GM12878 (cell line): ENCODE measurements around the gene NCOA4. TPM values are rescaled to one million over a fixed set of nuclear protein-coding genes. Genes with fewer than 3 reads are reported as not detected.

Experiments
- ATAC-seq: fragments of 200-7000 bp; cut with Tn5 transposase; 3 replicates; pipeline ENCODE4 v1.9.1; 2020; ENCODE audit warnings: mild to moderate bottlenecking, moderate library complexity
- BruUV-seq: library from RNA; stranded (reverse); fragments of 400-500 nt; replicated peaks from 2 replicates; lab custom pipeline; 2021; lab: Mats Ljungman, UMichigan
- CTCF ChIA-PET: fragments of 300-600 bp; sonication (Branson Sonifier 250); formaldehyde crosslinking; extraction: SDS; loops from one replicate; lab custom pipeline; 2021; ENCODE audit warnings: inconsistent platforms; lab: Yijun Ruan, JAX
- POLR2A ChIA-PET: fragments of 350-600 bp; formaldehyde crosslinking; extraction: SDS; loops from one replicate; lab custom pipeline; 2021; ENCODE audit warnings: inconsistent platforms; lab: Charles Lee
- RAD21 ChIA-PET: fragments of 300-600 bp; sonication (Branson Sonifier 250); formaldehyde crosslinking; loops from one replicate; lab custom pipeline; 2023; ENCODE audit warnings: antibody characterized with exemption; ENCODE audit not compliant: unreplicated experiment; lab: Charles Lee
- SMC1A ChIA-PET: fragments of 300-600 bp; sonication (Branson Sonifier 250); formaldehyde crosslinking; loops from one replicate; lab custom pipeline; 2023; ENCODE audit not compliant: unreplicated experiment, uncharacterized antibody; lab: Charles Lee
- DNase-seq: peaks from one replicate; pipeline ENCODE4 v3.0.0-alpha.2; 2011; ENCODE audit warnings: low read depth, low spot score
- FAIRE-seq: peaks from 3 replicates; lab custom pipeline; 2011; peaks lifted over from hg19 to GRCh38; lab: Jason Lieb, UNC
- H2AFZ ChIP-seq: 2 replicates; pipeline ENCODE4 v1.6.0; 2011; ENCODE audit warnings: low read depth, low read length, control low read depth; ENCODE audit not compliant: control insufficient read depth
- H3K27ac ChIP-seq: 2 replicates; pipeline ENCODE4 v1.5.1; 2011; ENCODE audit warnings: control low read depth; ENCODE audit not compliant: control insufficient read depth, insufficient read depth
- H3K27me3 ChIP-seq, 2 experiments: replicated peaks in 1 of 2; 2 replicates each; pipeline versions ENCODE4 v1.6.0 to v1.6.1; 2011; ENCODE audit warnings: low read length in 1 of 2; ENCODE audit not compliant: control insufficient read depth in 2 of 2, insufficient read depth in 2 of 2
- H3K36me3 ChIP-seq, 2 experiments: 2 replicates each; pipeline ENCODE4 v1.5.1; 2011; ENCODE audit warnings: low read length in 1 of 2; ENCODE audit not compliant: control insufficient read depth in 2 of 2, insufficient read depth in 2 of 2
- H3K4me1 ChIP-seq: 2 replicates; pipeline ENCODE4 v1.6.1; 2011; ENCODE audit warnings: mild to moderate bottlenecking, low read length, moderate library complexity, mixed read lengths; ENCODE audit not compliant: control insufficient read depth, insufficient read depth
- H3K4me2 ChIP-seq: 2 replicates; pipeline ENCODE4 v1.6.0; 2011; ENCODE audit warnings: control low read depth; ENCODE audit not compliant: control insufficient read depth, insufficient read depth
- H3K4me3 ChIP-seq: fragments of 200-600 bp; sonication (generic); 2 replicates; pipeline ENCODE4 v1.5.1; 2016
- H3K79me2 ChIP-seq: 2 replicates; pipeline ENCODE4 v1.6.0; 2011; ENCODE audit warnings: low read length; ENCODE audit not compliant: control insufficient read depth, insufficient read depth
- H3K9ac ChIP-seq: 2 replicates; pipeline ENCODE4 v1.8.0; 2011; ENCODE audit warnings: low read length, control low read depth, mixed read lengths; ENCODE audit not compliant: control insufficient read depth, insufficient read depth
- H3K9me3 ChIP-seq: replicated peaks from 3 replicates; pipeline ENCODE4 v1.5.1; 2011; ENCODE audit warnings: mild to moderate bottlenecking, low read length; ENCODE audit not compliant: control insufficient read depth, insufficient read depth
- H4K20me1 ChIP-seq: 2 replicates; pipeline ENCODE4 v1.6.0; 2011; ENCODE audit not compliant: control insufficient read depth, insufficient read depth
- ELK1 ChIP-seq: IDR thresholded peaks from 2 replicates; pipeline ENCODE4 v1.6.1; 2012; ENCODE audit warnings: low read depth, low read length, improper control_type of control experiment
- RAD51 ChIP-seq: fragments of 450-650 bp; IDR thresholded peaks from 2 replicates; pipeline ENCODE4 v1.6.1; 2016; ENCODE audit warnings: moderate library complexity, mild to moderate bottlenecking, inconsistent platforms
- RB1 ChIP-seq: fragments of 450-650 bp; formaldehyde crosslinking; IDR thresholded peaks from 2 replicates; pipeline ENCODE4 v1.6.1; 2017; ENCODE audit warnings: mild to moderate bottlenecking, borderline replicate concordance
- RBBP5 ChIP-seq: fragments of 200-600 bp; sonication (generic); conservative IDR thresholded peaks from 2 replicates; pipeline ENCODE4 v1.6.1; 2016
- SMARCA5 ChIP-seq: fragments of 450-650 bp; IDR thresholded peaks from 2 replicates; pipeline ENCODE4 v1.6.1; 2017; ENCODE audit warnings: mild to moderate bottlenecking
- ZBTB4 ChIP-seq: fragments of 450-650 bp; formaldehyde crosslinking; IDR thresholded peaks from 2 replicates; pipeline ENCODE4 v1.4.0; 2022; ENCODE audit warnings: mild to moderate bottlenecking, moderate library complexity
- ZNF622 ChIP-seq: fragments of 450-650 bp; IDR thresholded peaks from 2 replicates; pipeline ENCODE4 v1.6.1; 2017; ENCODE audit warnings: mild to moderate bottlenecking, inconsistent platforms
- WGBS: methylation state at CpG from one replicate; pipeline ENCODE4 v1.1.6; 2016; ENCODE audit warnings: low lambda C conversion rate; ENCODE audit not compliant: insufficient replicate concordance, insufficient coverage; ENCODE audit errors: missing lambda C conversion rate; 5-methylcytosine and 5-hydroxymethylcytosine counted together
- in situ Hi-C: fragments of 300-500 bp; cut with MboI; formaldehyde crosslinking; loops from 9 replicates; pipeline ENCODE4 v1.14.3; 2018; ENCODE audit warnings: mixed read lengths
- intact Hi-C: fragments of 100-400 bp; cut with micrococcal nuclease; formaldehyde crosslinking; loops from one replicate; pipeline ENCODE4 v1.14.2; 2022; ENCODE audit not compliant: unreplicated experiment
- polyA plus RNA-seq, 11 experiments: library from polyadenylated mRNA; depleted of rRNA in 4 of 11; unstranded in 6 of 11; stranded (reverse) in 5 of 11; fragments of >200 nt; fragmentation: Nextera tagmentation in 4 of 11; fragmentation: Illumina TruSeq in 1 of 11; extraction: Ambion mirVana in 4 of 11; extraction: Trizol in 1 of 11; gene quantifications; 1 replicate in 1 of 11; 2 replicates in 10 of 11; pipeline versions ENCODE4 v1.2.1 to v1.2.3, GENCODE V29; 2011 to 2016; ENCODE audit warnings: inconsistent platforms in 2 of 11, missing spikeins in 2 of 11, low read depth in 1 of 11
- total RNA-seq, 4 experiments: library from RNA; depleted of rRNA in 3 of 4; stranded (reverse); fragments of >200 nt in 3 of 4; fragmentation: Illumina TruSeq in 1 of 4; extraction: Trizol in 1 of 4; gene quantifications; 2 replicates each; pipeline versions ENCODE4 v1.2.1 to v1.2.3, GENCODE V29; 2013 to 2021
- TF ChIP-seq, protein P1 (sequence below): fragments of 450-650 bp; IDR thresholded peaks from 2 replicates; pipeline ENCODE4 v1.6.1; 2017; ENCODE audit warnings: mild to moderate bottlenecking
- TF ChIP-seq, protein P2 (sequence below): fragments of 450-650 bp; IDR thresholded peaks from 2 replicates; pipeline ENCODE4 v1.6.1; 2014; ENCODE audit warnings: mild to moderate bottlenecking

Gene NCOA4
- total and polyA plus RNA-seq, 10 of the 15 experiments (the other 5 are each of a cell fraction or from before 2014, with no cell fraction given), result 57.5 to 119 (median 100) TPM

GRCh38 chr10:46077731-46078413 lies 47.4 kb upstream of the NCOA4 start (continued):
- TF ChIP-seq ZBTB4 (CRISPR knock-in tag) (no peak), ELK1 (no peak), RAD51 (no peak)
- TF ChIP-seq, protein P1, sequence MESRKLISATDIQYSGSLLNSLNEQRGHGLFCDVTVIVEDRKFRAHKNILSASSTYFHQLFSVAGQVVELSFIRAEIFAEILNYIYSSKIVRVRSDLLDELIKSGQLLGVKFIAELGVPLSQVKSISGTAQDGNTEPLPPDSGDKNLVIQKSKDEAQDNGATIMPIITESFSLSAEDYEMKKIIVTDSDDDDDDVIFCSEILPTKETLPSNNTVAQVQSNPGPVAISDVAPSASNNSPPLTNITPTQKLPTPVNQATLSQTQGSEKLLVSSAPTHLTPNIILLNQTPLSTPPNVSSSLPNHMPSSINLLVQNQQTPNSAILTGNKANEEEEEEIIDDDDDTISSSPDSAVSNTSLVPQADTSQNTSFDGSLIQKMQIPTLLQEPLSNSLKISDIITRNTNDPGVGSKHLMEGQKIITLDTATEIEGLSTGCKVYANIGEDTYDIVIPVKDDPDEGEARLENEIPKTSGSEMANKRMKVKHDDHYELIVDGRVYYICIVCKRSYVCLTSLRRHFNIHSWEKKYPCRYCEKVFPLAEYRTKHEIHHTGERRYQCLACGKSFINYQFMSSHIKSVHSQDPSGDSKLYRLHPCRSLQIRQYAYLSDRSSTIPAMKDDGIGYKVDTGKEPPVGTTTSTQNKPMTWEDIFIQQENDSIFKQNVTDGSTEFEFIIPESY, result no peak

- Histone ChIP-seq H3K4me1 (no peaks in the 10 kb centered on the region), H3K79me2 (no peaks in the 10 kb centered on the region), H3K9ac (no peak overlapping the region), H3K27me3 (no peaks in the 10 kb centered on the region), H4K20me1 (no peaks in the 10 kb centered on the region), H3K36me3 (no peaks in the 10 kb centered on the region), H3K27ac (no peak overlapping the region), H3K4me2 (no peak overlapping the region), H3K4me3 (no peak overlapping the region), H2AFZ (no peak overlapping the region), H3K9me3 (no peaks in the 10 kb centered on the region)
- DNase-seq (no peak), FAIRE-seq (no peak), ATAC-seq (no peak)
- no peak for TF ChIP-seq ZNF622
- no peak for TF ChIP-seq SMARCA5
- no peak for TF ChIP-seq RBBP5
- TF ChIP-seq, protein P2, sequence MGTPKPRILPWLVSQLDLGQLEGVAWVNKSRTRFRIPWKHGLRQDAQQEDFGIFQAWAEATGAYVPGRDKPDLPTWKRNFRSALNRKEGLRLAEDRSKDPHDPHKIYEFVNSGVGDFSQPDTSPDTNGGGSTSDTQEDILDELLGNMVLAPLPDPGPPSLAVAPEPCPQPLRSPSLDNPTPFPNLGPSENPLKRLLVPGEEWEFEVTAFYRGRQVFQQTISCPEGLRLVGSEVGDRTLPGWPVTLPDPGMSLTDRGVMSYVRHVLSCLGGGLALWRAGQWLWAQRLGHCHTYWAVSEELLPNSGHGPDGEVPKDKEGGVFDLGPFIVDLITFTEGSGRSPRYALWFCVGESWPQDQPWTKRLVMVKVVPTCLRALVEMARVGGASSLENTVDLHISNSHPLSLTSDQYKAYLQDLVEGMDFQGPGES, result no peak
- no peak for TF ChIP-seq RB1
- RAD21 ChIA-PET, result no interaction called here
- CTCF ChIA-PET, result no interaction called here
- SMC1A ChIA-PET, result interaction anchor here (0.5 to 1.4 kb wide), 2 partner anchors 14 to 75 kb away, joined by 3 to 4 read pairs; no protein-coding TSS in a partner anchor
- WGBS, result 36% methylated on average over 4 of the region's 4 CpGs
- in situ Hi-C loops, result no loop called here
- POLR2A ChIA-PET, result no interaction called here
- no TSS peak for BruUV-seq
- intact Hi-C loops, result no loop called here
Measured at GRCh38 chr10:46077141-46077554, 46.7 kb upstream of the NCOA4 start.
